Dermis microvascular lymphatic vessel endothelial cell (primary cell): ENCODE measurements around the gene GSTO2. TPM values are rescaled to one million over a fixed set of nuclear protein-coding genes. Genes with fewer than 3 reads are reported as not detected.

Experiments used
- DNase-seq, 2 donors: peaks; one replicate each; pipeline versions ENCODE4 v3.0.0 to v3.0.0-alpha.2; 2010; ENCODE audit warnings: low read depth in 2 of 2
- total RNA-seq: library from RNA; depleted of rRNA; stranded (reverse); fragments of >200 nt; gene quantifications from 2 replicates; pipeline ENCODE4 v1.2.1, GENCODE V29; 2014

GSTO2 gene
- total RNA-seq, 1 donor from 2014 or later, result 0.51 TPM

DNA sequence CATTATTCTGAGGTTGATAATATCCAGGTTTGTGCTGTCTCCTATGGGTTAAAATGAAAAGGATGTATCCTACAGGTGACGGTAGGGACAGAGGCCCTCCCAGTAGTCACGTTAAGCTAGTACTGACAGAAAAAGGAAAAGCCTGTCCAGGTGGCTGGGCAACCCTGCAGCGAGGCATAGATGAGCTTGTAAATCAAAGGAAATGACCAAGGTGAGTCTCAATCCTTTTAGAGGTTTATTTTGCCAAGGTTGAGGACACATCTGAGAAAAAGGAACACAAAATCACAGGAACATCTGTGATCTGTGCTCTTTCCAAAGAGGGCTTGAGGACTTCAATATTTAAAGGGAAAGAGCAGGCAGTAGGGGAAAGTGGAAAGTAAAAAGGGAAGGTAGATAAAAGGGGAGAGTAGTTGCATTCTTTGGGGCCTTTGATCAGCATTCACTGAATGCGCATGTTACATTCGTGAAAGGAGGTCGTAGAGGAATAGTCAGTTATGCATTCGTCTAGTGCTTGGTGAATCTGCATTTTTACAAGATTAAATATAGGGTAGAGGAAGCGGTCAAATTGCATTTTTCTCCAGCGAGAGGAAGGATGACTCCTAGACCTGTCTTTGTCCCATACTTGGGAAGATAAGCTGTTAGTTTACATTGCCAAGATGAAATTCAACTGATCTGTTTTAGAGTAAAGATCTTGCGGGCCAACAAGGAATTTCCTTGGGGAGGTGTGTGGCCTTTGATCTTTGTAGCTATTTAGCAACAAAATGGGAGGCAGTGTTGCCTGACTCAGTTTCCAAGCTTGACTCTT, 15.2 kb upstream of the GSTO2 start:
- DNase-seq, result no peak

DNA sequence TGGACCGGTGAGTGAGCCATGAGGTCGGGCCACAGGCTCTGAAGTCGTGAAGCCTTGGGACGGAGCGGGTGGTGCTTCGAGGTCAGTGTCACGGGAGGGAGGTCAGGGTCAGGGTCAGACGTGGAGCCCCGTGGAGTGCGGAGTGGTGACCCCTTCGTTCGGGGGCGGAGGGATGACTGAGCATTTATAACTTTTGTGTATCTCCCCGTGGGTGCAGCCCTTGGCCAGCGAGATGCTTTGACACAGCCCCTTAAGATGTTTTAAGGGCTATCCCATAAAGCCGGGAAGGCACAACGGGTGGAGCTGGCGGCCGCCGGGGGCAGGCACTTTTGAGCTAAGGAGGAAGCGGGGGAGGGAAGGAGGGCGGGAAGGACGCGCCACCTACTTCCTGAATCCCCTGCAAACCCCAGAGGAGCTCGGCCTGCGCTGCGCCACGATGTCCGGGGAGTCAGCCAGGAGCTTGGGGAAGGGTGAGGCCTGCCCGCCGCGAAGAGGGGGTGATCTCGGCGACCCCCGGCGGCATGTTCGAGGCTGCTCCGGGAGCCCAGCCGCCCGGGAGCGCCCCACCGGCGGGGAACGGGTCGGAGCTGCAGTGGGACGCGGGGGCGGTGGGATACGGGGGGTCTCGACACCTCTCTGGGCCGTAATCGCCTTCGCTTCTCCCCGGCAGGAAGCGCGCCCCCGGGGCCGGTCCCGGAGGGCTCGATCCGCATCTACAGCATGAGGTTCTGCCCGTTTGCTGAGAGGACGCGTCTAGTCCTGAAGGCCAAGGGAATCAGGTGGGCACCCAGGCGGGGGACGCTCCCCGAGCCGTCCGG, 14.3 kb upstream of the GSTO2 start, which contains the start of gene GSTO1:
TSS of gene GSTO1 (plus strand) at position 400 of the 818 bp plus-strand sequence. CDS start at position 437, 37 bp downstream.
- DNase-seq, result peak in 1 of 2 donors; percentile 78

DNA sequence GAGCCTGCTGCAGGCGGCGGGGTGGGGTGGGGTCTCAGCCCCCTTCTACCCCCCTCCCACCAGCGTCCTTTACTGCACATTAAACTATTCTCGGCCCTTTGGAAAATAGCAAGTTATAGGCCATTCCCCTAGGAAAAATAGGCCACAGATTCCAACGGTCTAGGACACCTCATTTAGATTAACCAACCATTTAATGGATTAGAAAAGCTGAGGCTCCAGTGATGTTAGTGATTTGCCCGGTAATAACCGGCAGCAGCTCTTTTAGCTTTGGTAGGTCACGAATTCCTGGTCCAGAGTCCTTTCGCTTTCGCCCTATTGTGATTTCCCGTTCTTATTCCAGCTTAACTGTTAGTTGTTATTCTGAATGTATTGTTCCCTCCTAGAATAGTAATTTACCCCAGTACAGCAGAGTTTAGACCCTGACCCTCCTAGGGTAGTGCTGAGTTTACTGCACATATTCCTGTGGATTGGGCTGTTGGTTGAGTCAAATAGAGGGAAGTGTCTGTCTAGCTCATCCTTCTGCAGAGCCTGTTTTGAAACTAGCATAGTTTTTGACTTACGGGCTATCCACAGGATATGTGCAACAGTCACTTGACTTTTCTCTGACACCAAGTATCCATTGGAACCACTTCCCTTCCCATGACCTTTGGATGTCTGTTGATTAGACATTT, 13.5 kb upstream of the GSTO2 start:
- peak; percentile 90 to 97 for DNase-seq

DNA sequence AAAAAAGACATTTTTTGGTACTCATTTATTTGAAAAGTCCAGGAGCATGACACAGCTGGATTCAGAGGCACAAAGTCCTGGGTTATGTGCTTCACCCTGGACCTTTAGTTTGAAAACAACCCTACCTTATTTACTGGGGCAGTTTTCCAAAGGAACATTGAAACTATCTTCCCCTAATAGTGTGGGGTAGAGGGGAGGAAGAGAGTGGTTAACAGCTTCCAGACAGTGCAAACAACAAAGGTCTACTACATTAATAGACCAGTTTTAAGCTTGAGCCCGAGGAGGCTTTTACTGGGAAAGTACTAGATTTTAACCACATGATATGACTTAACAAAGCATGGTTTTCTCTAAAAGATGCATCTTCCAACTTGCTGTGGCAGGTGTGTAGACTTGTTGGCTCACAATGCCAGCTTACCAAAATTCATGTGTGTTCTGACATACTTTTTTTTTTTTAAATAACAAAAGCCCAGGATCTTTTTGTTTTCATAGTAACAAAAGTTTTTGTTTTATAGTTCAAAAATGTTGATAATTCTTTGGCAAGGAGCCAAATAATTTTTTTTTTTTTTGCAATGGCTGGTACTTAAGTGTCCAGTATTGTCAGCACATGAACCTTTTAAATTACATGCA, 12.5 kb upstream of the GSTO2 start:
- peak in 1 of 2 donors; percentile 55 for DNase-seq

DNA sequence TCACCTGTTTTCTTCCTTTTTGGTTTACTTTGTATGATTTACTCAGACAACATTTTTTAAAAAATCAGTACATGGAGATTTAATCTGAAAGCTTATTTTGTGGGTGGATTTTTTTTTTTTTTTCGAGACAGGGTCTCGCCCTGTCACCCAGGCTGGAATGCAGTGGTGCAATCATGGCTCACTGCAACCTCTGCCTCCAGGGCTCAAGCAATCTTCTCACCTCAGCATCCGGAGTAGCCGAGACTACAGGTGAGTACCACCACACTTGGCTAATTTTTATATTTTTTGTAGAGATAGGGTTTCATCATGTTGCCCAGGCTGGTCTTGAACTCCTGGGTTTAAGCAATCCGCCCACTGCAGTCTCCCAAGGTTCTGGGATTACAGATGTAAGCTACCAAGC, 11.7 kb upstream of the GSTO2 start:
- DNase-seq, result no peak

DNA sequence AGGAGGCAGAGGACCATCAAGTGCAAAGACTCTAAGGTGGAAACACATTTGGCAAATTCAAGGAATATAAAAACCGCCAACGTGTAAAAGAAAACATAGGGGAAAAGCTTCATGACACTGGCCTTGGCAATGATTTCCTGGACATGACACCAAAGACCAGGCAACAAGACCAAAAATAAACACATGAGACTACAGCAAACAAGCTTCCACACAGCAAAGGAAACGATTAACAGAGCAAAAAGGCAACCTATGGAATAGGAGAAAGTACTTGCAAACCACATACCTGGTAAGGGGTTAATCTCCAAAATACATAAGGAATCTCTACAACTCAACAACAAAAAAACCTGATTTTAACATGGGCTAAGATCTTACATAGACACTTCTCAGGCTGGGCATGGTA, 10.8 kb upstream of the GSTO2 start:
- DNase-seq, result peak in 1 of 2 donors; percentile 54

DNA sequence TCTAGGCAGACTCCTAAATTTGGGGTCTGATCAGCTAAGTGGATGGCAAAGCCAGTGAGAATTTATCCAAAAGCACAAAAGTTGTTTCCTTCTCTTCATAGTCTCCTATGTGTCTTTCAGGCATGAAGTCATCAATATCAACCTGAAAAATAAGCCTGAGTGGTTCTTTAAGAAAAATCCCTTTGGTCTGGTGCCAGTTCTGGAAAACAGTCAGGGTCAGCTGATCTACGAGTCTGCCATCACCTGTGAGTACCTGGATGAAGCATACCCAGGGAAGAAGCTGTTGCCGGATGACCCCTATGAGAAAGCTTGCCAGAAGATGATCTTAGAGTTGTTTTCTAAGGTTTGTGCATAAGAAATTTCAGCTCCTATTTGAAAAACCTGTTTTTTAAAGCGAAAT, 9.5 kb upstream of the GSTO2 start:
- peak in 1 of 2 donors; percentile 22 for DNase-seq

DNA sequence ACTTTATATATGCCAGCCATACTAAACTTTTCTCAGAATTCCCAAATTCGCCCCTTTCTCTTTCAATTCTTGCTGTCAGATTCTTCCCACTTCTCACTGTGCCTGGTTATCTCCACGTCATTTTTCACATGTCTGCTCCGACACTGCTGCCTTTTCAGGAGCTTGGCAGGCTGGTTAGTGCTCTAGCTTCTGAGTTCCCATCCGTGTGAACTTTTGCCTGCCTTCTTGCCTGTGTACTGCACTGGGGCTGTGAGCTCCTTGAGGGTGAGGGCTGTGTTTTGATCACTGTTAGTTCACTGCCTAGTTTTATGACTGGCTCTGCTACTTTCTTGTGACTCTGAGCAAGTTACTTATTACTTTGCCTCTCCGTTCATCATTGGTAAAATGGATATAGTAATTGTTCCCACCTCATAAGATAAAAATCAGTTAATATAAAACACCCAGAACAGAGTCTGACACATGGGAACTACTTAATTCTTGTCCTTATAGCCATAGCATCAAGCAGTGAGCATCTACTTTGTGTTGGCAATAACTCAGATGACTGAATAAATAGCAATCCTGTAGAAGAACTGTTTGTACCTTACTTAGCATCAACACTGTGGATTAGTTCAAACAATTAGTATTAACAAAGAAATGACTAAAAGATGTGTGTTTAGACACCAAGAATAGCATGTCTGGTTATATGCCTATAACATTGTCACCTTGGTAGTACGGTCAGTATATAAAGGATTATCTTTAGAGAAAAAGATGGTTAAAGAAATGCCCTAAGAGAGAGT, 8.8 kb upstream of the GSTO2 start:
- peak in 1 of 2 donors; percentile 75 for DNase-seq

DNA sequence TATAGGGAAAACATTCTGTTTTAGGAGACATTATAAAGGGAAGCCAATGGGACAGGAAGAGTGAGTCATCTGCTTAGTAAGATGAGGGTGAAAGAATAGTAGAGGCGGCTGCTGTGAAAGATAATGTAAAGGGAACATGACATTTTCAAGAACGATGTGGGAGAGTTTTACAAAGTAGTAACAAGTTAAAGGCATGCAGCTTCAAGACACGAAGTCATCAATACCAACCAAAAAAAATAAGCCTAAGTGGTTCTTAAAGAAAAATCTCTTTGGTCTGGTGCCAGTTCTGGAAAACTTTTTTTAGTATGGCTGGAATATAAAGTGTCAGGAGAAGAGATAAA, 8.2 kb upstream of the GSTO2 start:
- DNase-seq, result peak in 1 of 2 donors; percentile 88

DNA sequence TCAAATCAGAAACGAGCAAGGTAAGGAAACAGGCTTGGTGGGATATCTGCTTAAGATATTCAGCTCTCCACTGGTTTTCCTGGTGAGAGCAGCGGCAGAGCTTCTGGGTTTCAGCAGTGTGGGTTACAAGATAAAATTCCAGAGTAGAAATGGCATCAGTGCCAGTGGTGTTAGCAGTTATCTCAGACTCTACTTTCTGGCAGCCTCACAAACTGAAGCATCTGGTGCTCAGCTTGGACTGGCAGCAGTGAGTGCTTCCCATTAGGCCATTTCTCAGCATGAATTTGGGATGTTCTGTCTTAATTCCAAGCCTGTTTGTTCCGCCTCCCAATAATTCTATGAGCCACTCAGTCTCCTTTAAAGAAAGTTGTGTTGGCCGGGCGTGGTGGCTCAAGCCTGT, 6.9 kb upstream of the GSTO2 start:
- no peak for DNase-seq

DNA sequence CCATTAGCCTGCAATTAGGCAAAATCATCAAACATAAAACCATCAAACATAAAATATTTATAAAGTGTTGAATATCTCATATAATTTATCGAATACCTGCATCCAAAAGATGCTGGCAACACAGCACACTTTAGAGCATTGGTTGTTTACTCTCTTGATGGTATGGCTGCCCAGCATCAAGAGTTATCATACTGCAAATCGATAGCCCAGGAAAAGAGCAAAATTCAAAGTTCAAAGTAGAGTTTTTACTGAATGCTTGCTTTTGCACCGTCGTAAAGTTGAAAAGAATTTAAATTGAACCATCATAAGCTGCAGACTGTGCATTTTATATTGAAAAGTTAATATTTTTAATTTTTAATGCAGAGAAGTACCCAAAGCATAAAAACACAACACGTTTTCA, 4.2 kb upstream of the GSTO2 start:
- no peak for DNase-seq

DNA sequence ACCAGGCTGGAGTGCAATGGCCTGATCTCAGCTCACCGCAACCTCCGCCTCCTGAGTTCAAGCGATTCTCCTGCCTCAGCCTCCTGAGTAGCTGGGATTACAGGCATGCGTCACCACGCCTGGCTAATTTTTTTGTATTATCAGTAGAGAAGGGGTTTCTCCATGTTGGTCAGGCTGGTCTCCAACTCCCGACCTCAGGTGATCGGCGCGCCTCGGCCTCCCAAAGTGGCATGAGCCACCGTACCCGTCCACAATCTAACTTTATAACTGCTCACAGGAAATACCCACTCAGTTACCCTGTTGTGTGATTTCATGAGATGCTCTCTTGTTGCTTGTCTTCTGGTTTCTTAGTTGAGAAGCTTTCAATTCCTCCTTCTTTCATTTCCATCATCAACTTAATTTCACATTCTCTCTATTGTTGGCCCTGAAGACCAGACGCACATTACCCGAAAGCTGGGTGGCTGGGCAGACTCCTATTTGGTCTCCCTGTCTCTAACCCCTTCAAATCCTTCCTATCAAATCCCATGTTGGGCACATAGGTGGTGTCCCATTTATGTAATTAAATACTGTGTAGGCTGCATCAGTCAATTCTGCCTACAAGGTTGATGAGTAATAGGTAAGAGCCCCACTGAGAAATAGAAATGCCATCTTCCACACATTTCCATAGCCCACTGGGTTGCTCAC, 1.1 kb upstream of the GSTO2 start:
- no peak for DNase-seq

DNA sequence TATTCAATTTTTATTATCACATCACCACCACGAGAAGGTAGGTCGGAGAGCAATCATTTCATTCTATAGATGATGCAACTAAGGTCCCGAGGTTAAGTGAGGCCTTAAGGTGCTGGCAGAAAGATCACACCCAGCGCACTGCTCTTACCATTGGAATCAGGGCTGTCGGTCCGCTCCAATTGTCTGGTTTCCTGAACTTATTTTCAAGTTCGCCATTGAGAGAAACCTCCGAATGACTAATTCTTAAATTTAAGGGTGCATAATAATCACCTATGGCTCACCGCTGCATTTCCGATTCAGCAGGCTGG, 625 bp upstream of the GSTO2 start:
- peak in 1 of 2 donors; percentile 37 for DNase-seq

DNA sequence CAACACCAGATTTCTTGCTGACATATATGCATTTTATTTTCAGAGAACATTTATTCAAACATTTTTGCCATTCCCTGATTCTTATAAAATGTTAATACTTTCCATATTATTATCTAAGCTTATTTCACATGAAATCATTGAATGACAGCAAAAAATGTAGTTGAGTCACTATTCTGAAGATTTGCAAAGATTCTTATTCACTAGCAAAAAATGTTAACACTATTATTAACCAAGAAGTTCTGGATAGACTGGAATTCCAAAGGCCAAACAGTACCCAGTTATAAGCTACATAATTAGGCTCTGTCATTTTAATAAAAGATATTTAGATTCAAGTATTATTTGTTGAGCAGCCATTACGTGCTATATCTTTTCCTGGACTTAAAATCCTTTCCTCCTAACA, 4.3 kb downstream of the GSTO2 start:
- no peak for DNase-seq

DNA sequence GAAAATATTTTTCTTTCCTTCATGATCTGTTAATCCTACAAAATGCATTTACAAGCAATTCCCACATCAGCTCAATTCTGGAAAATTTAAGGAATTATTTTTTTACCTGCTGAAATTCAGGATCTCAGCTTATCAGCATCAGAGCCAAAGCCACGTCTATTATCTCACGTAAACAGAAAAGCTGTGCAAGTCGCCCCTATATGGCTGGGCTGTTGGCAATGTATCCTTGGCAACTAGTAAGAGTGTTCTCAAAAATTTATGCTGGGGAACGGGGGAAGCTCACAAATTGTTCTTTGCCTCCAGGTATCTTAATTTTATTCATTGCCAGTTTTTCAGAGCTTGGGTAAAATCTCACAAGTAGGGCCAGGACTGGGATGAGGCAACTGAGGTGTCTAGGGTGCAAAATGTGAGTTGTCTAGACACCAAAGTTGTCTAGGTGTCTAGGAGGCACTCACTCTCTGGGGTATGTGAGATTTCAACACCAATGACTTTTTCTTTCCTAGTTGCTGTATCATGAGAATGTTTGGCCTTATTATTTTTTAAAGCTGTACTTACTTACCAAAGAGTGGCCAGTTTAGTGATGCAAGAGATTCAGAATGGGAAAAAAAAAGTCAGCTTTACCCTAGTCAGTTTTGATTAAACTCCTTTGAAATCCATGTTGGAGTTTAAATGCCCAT, 5.1 kb downstream of the GSTO2 start:
- no peak for DNase-seq

DNA sequence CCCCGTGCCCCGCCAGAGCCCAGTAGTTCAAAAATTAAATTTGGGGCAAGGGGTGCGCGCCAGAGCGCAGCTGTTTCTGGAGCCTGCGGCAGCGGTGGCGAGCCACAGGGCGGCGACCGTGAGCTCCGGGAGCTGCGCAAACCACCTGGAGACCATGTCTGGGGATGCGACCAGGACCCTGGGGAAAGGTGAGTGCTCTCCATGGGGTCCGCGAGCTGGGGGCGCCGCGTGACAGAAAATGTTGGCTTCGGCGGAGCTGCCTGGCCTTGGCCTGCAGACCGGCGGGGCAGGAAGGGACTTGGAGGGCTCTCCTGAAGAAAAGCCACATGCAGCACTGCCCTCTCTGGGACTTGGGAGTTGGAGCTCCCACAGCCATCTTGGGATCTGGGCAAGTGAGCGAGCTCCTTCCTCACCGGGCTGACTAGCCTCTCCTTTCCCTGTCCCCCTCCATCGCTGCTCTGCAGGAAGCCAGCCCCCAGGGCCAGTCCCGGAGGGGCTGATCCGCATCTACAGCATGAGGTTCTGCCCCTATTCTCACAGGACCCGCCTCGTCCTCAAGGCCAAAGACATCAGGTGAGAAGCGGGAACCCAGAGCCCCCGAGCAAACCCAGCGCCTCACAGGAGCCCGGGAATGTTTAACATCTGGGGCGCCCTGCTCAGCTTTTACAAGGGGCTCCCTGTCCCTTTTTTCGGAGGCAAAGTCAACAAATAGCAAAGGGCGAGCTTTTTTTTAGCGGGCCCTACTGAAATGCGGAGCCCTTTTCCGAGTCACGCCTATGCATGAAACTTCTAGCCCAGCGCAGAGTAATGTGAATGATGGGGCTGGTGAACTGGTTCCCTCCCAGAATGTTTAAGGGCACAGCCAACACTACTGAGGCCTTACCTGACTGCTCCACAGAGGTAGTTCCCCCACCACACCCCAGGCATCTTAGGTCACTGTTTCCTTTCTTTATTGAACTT, 6.1 kb downstream of the GSTO2 start:
- DNase-seq, result peak in 1 of 2 donors; percentile 37

DNA sequence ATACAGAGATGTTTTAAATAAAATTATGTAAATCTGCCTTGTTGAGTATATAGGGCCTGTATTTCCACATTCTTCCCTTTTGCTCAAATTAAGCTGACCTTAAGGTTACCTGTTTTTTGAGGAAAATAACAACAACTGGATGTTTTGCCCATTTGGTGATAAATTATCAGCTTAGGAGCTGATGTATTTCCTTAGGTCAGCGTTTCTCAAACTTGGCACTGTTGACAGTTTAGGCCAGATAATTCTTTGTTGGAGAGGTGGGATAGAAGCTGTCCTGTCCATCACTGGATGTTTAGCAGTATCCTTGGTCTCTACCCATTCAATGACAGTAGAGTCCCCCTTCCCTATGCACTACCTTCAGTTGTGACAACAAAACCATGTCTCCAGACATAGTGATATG, 7.2 kb downstream of the GSTO2 start:
- DNase-seq, result no peak

DNA sequence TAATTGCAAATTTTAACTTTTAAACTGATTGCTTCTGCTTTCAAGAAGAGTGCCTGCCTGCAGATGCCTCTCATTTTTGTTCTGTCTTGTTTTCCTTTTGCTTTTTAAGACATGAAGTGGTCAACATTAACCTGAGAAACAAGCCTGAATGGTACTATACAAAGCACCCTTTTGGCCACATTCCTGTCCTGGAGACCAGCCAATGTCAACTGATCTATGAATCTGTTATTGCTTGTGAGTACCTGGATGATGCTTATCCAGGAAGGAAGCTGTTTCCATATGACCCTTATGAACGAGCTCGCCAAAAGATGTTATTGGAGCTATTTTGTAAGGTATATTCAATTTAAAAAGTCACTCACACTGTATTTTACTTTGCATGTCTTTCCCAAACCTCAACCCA, 8.8 kb downstream of the GSTO2 start:
- DNase-seq, result no peak
